ENCODE measurements around the gene HAUS5.

- TF ChIP-seq LARP7 (IDR thresholded peaks at IDR 0.05) (no peak), E2F4 (IDR thresholded peaks at IDR 0.05; ENCODE audit: low read depth, low read length) (no peak)
These were observed 60.7 kb downstream of the HAUS5 start for GRCh38 chr19:35673121-35673804.
